Loucy (cell line): Measurements from ENCODE around the gene ARSA.

Experiments used
- H2AFZ ChIP-seq: fragments of 200-600 bp; sonication (generic); 2 replicates; pipeline ENCODE4 v1.6.0; 2016; ENCODE audit warnings: antibody characterized with exemption, mild to moderate bottlenecking, low read length, moderate library complexity
- H3F3A ChIP-seq: fragments of 200-600 bp; 2 replicates; pipeline ENCODE4 v1.6.0; 2016; ENCODE audit warnings: antibody characterized with exemption, low read depth, mild to moderate bottlenecking
- H3K27me3 ChIP-seq: fragments of 200-600 bp; sonication (generic); 2 replicates; pipeline ENCODE4 v1.6.1; 2014; ENCODE audit warnings: low read length, mild to moderate bottlenecking; ENCODE audit not compliant: insufficient read depth, poor library complexity, severe bottlenecking
- H3K36me3 ChIP-seq: fragments of 200-600 bp; sonication (generic); 2 replicates; pipeline ENCODE4 v1.6.1; 2016; ENCODE audit warnings: low read length; ENCODE audit not compliant: insufficient read depth
- H3K4me1 ChIP-seq: fragments of 200-600 bp; sonication (generic); 2 replicates; pipeline ENCODE4 v1.5.1; 2014; ENCODE audit warnings: low read length, mild to moderate bottlenecking; ENCODE audit not compliant: insufficient read depth, poor library complexity, severe bottlenecking
- H3K4me2 ChIP-seq: fragments of 200-600 bp; sonication (generic); 2 replicates; pipeline ENCODE4 v1.6.0; 2014; ENCODE audit warnings: antibody characterized with exemption, low read length, low read depth, mild to moderate bottlenecking; ENCODE audit not compliant: poor library complexity, severe bottlenecking
- H3K4me3 ChIP-seq: fragments of 200-600 bp; sonication (generic); 2 replicates; pipeline ENCODE4 v1.5.1; 2014; ENCODE audit warnings: low read length, mild to moderate bottlenecking, mixed read lengths; ENCODE audit not compliant: poor library complexity, severe bottlenecking
- H3K79me2 ChIP-seq: fragments of 200-600 bp; sonication (generic); 2 replicates; pipeline ENCODE4 v1.6.1; 2014; ENCODE audit warnings: low read length; ENCODE audit not compliant: insufficient read depth
- H3K9ac ChIP-seq: fragments of 200-600 bp; sonication (generic); 2 replicates; pipeline ENCODE4 v1.6.0; 2014; ENCODE audit warnings: mild to moderate bottlenecking, low read depth, low read length, moderate library complexity; ENCODE audit not compliant: poor library complexity, severe bottlenecking
- H3K9me2 ChIP-seq: fragments of 200-600 bp; sonication (generic); replicated peaks from 2 replicates; pipeline ENCODE4 v1.6.1; 2016; ENCODE audit warnings: low read depth, low read length, mixed read lengths
- H3K9me3 ChIP-seq: fragments of 200-600 bp; sonication (generic); 2 replicates; pipeline ENCODE4 v1.6.1; 2014; ENCODE audit warnings: mild to moderate bottlenecking, antibody characterized with exemption, low read length, low read depth; ENCODE audit not compliant: insufficient read depth
- H4K20me1 ChIP-seq: fragments of 200-600 bp; sonication (generic); 2 replicates; pipeline ENCODE4 v1.6.0; 2014; ENCODE audit warnings: antibody characterized with exemption, low read length, mild to moderate bottlenecking; ENCODE audit not compliant: insufficient read depth, poor library complexity, severe bottlenecking
- EZH2phosphoT487 ChIP-seq: fragments of 200-600 bp; IDR thresholded peaks from 2 replicates; pipeline ENCODE4 v1.6.1; 2018; ENCODE audit warnings: antibody characterized with exemption, mild to moderate bottlenecking, moderate library complexity, borderline replicate concordance
- TF ChIP-seq, protein P1 (sequence below): fragments of 200-600 bp; sonication (generic); conservative IDR thresholded peaks from 2 replicates; pipeline ENCODE4 v1.5.1; 2014; ENCODE audit warnings: mild to moderate bottlenecking, antibody characterized with exemption, low read length

Gene ARSA

DNA sequence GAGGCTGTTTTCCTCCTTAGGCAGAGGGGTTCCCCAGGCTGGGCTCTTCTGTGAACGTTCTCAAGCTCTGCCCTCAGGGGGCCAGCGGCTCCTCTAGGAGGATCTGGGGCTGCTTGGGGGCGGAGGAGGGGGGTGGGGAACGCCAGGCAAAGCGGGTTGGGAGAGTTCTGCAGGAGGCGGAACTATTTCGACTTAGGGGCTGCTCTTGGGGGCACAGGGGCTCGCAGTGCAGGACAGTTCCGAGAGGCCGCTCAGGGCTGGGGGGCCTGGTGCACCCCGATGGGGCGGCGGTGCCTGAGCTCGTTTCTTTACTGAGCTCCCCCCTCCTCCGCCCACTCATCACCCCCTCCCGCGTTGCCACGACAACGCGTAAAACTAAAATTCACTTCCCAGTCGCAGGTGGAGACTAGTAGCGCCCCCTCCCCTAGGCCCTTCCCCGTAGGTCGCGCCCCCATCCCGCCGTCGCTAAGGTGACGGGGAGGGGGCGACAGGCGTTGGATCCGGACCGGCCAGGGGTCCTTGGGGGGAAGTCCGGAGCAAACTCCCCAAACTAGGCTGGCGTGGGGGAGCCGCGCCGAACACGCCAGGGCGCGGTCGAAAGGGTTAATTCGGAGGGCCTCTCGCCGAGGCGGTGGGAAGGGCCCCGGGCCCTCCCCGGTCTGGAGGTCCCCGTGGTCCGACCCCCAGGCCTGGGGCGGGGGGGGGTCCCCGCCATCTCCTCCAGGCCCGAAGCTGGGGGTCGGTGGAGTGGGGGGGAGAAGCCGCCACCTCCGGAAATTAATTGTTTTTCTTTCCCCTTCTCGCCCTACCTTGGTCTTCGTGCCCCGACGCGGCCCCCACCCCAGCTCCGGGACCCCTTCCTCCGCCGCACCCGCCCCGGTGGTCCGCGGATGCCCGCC lies 45.5 kb upstream of the ARSA start:
- Histone ChIP-seq H3K27me3 (no peaks in the 10 kb centered on the region), H3K4me1 (peaks cover 43% of the 10 kb centered on the region), H3K9ac (peak overlapping the region; percentile 81), H3F3A (peaks cover 6% of the 10 kb centered on the region; the same call in 1 of the 2 replicates), H3K4me2 (peak overlapping the region; percentile 70), H2AFZ (no peak overlapping the region), H3K79me2 (peaks cover 44% of the 10 kb centered on the region), H3K4me3 (peak overlapping the region; percentile 75), H3K36me3 (peaks cover 19% of the 10 kb centered on the region; the same call in 1 of the 2 replicates), H4K20me1 (peaks cover 31% of the 10 kb centered on the region), H3K9me2 (no peaks in the 10 kb centered on the region), H3K9me3 (no peaks in the 10 kb centered on the region)
- TF ChIP-seq EZH2phosphoT487, result no peak
- TF ChIP-seq, protein P1, sequence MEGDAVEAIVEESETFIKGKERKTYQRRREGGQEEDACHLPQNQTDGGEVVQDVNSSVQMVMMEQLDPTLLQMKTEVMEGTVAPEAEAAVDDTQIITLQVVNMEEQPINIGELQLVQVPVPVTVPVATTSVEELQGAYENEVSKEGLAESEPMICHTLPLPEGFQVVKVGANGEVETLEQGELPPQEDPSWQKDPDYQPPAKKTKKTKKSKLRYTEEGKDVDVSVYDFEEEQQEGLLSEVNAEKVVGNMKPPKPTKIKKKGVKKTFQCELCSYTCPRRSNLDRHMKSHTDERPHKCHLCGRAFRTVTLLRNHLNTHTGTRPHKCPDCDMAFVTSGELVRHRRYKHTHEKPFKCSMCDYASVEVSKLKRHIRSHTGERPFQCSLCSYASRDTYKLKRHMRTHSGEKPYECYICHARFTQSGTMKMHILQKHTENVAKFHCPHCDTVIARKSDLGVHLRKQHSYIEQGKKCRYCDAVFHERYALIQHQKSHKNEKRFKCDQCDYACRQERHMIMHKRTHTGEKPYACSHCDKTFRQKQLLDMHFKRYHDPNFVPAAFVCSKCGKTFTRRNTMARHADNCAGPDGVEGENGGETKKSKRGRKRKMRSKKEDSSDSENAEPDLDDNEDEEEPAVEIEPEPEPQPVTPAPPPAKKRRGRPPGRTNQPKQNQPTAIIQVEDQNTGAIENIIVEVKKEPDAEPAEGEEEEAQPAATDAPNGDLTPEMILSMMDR, result no peak

GRCh38 chr22:50672471-50673230 lies 44.7 kb upstream of the ARSA start, which contains the start of gene SHANK3:
Gene SHANK3, plus strand, starts transcription at chr22:50672823.
- Histone ChIP-seq H3K9ac (peak within 1 kb of the TSS; percentile 81), H3K36me3 (peaks cover 13% of the 10 kb centered on the region; the same call in 1 of the 2 replicates), H2AFZ (no peak within 1 kb of the TSS; the same call in 1 of the 2 replicates), H3K4me1 (peaks cover 43% of the 10 kb centered on the region), H3K27me3 (no peaks in the 10 kb centered on the region), H3F3A (peaks cover 6% of the 10 kb centered on the region; the same call in 1 of the 2 replicates), H4K20me1 (peaks cover 26% of the 10 kb centered on the region), H3K9me3 (no peaks in the 10 kb centered on the region), H3K9me2 (no peaks in the 10 kb centered on the region), H3K4me2 (peak within 1 kb of the TSS; percentile 70), H3K79me2 (peaks cover 36% of the 10 kb centered on the region), H3K4me3 (peak within 1 kb of the TSS; percentile 75)
- TF ChIP-seq, protein P1, result no peak

DNA sequence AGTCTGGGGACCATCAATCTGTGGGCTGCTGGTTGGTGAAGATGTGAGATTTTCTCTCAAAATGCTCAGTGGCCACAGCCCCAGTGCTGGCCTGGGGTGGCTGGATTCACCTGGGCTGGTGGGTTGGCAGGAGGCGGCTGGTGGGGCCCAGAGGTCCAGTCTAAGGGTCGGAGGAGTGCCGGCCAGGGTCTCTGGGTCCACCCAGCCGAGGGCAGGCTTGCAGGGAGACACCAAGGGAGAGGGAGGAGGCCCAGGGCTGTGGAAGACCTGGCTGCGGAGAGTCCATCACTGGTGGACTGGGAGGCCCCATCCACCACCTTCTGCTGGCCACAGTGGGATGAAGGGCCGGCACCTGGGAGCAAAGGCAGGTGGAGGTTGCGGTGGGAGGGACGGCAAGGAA lies 44.1 kb upstream of the ARSA start:
- H3K9me2 ChIP-seq, result no peaks in the 10 kb centered on the region
- peak overlapping the region; percentile 70 for H3K4me2 ChIP-seq
- H3K36me3 ChIP-seq, result peaks cover 7% of the 10 kb centered on the region; the same call in 1 of the 2 replicates
- H3F3A ChIP-seq, result peaks cover 6% of the 10 kb centered on the region; the same call in 1 of the 2 replicates
- no peak overlapping the region for H2AFZ ChIP-seq
- H3K4me1 ChIP-seq, result peaks cover 39% of the 10 kb centered on the region
- H3K4me3 ChIP-seq, result peak overlapping the region; percentile 75
- H3K9ac ChIP-seq, result peak overlapping the region; percentile 61
- peaks cover 30% of the 10 kb centered on the region for H3K79me2 ChIP-seq
- peaks cover 20% of the 10 kb centered on the region for H4K20me1 ChIP-seq
- TF ChIP-seq EZH2phosphoT487, result no peak
- TF ChIP-seq, protein P1, result no peak
- no peaks in the 10 kb centered on the region for H3K9me3 ChIP-seq
- H3K27me3 ChIP-seq, result no peaks in the 10 kb centered on the region
